B cell (primary cell): ENCODE data around the gene TNMD. TPM values are rescaled to one million over a fixed set of nuclear protein-coding genes. Genes with fewer than 3 reads are reported as not detected.

ENCODE experiments used
- ATAC-seq: fragments of 200-7000 bp; cut with Tn5 transposase; one replicate; pipeline ENCODE4 v1.10.0; 2021; ENCODE audit warnings: low read depth, mild to moderate bottlenecking, moderate number of reproducible peaks, moderate library complexity
- CTCF ChIA-PET: fragments of 350-600 bp; sonication (Branson Sonifier 250); formaldehyde crosslinking; loops from one replicate; lab custom pipeline; 2021; ENCODE audit warnings: antibody characterized with exemption, inconsistent platforms; lab: Charles Lee
- POLR2A ChIA-PET: fragments of 350-600 bp; sonication (Branson Sonifier 250); formaldehyde crosslinking; loops from one replicate; lab custom pipeline; 2021; ENCODE audit warnings: antibody characterized with exemption; lab: Charles Lee
- DNase-seq: peaks from one replicate; pipeline ENCODE4 v3.0.0; 2013
- H2AFZ ChIP-seq: 2 replicates; pipeline ENCODE4 v1.6.1; 2012; ENCODE audit warnings: mild to moderate bottlenecking, low read depth, low read length; ENCODE audit not compliant: insufficient read depth, poor library complexity, severe bottlenecking
- H3K27ac ChIP-seq, 2 donors: 1 replicate in 1 of 2; 2 replicates in 1 of 2; pipeline ENCODE4 v1.5.1; 2012 to 2013; ENCODE audit warnings: low read length in 2 of 2, mild to moderate bottlenecking in 2 of 2, moderate library complexity in 1 of 2
- H3K27me3 ChIP-seq, 4 experiments: fragments of 200-600 bp in 1 of 4; sonication (generic) in 1 of 4; replicated peaks in 1 of 4; 1 replicate in 2 of 4; 2 replicates in 2 of 4; pipeline versions ENCODE4 v1.6.1 to v1.7.0; 2013 to 2016; ENCODE audit warnings: low read length in 3 of 4, mild to moderate bottlenecking in 2 of 4, mixed read lengths in 1 of 4, moderate library complexity in 1 of 4; ENCODE audit not compliant: insufficient read depth in 4 of 4, control insufficient read depth in 3 of 4; ENCODE audit errors: control extremely low read depth in 1 of 4
- H3K36me3 ChIP-seq, 2 experiments: replicated peaks in 1 of 2; 1 replicate in 1 of 2; 2 replicates in 1 of 2; pipeline versions ENCODE4 v1.6.1 to v1.7.1; 2013; ENCODE audit warnings: low read length in 1 of 2; ENCODE audit not compliant: insufficient read depth in 2 of 2, control insufficient read depth in 1 of 2; ENCODE audit errors: control extremely low read depth in 1 of 2, extremely low read depth in 1 of 2
- H3K4me1 ChIP-seq, 2 donors: fragments of 200-600 bp in 1 of 2; sonication (generic) in 1 of 2; 1 replicate in 1 of 2; 2 replicates in 1 of 2; pipeline versions ENCODE4 v1.5.1 to v1.6.1; 2013 to 2017; ENCODE audit warnings: low read length in 2 of 2; ENCODE audit not compliant: control insufficient read depth in 2 of 2, insufficient read depth in 2 of 2
- H3K4me2 ChIP-seq: replicated peaks from 2 replicates; pipeline ENCODE3; 2012; ENCODE audit warnings: mild to moderate bottlenecking, low read depth, low read length; ENCODE audit not compliant: poor library complexity, severe bottlenecking
- H3K4me3 ChIP-seq, 5 experiments: fragments of 200-600 bp in 1 of 5; sonication (generic) in 1 of 5; 1 replicate in 3 of 5; 2 replicates in 2 of 5; pipeline versions ENCODE4 v1.5.1 to v1.7.0; 2011 to 2016; ENCODE audit warnings: low read length in 4 of 5, mild to moderate bottlenecking in 4 of 5, low read depth in 2 of 5, control low read depth in 1 of 5, moderate library complexity in 1 of 5; ENCODE audit not compliant: insufficient read depth in 1 of 5; ENCODE audit errors: control extremely low read depth in 1 of 5, extremely low read depth in 1 of 5
- H3K79me2 ChIP-seq: fragments of 200-600 bp; sonication (generic); one replicate; pipeline ENCODE4 v1.6.0; 2016; ENCODE audit warnings: low read length; ENCODE audit not compliant: control insufficient read depth, insufficient read depth
- H3K9ac ChIP-seq: fragments of 200-600 bp; sonication (generic); 2 replicates; pipeline ENCODE4 v1.6.1; 2017; ENCODE audit warnings: mild to moderate bottlenecking, low read length, moderate library complexity
- H3K9me3 ChIP-seq, 3 donors: one replicate each; pipeline versions ENCODE4 v1.6.1 to v1.7.1; 2013; ENCODE audit warnings: low read length in 2 of 3; ENCODE audit not compliant: control insufficient read depth in 2 of 3, insufficient read depth in 1 of 3; ENCODE audit errors: control extremely low read depth in 1 of 3
- H4K20me1 ChIP-seq: 2 replicates; pipeline ENCODE4 v1.6.0; 2012; ENCODE audit warnings: mild to moderate bottlenecking, low read length; ENCODE audit not compliant: insufficient read depth, control insufficient read depth, poor library complexity, severe bottlenecking
- H3K27ac Mint-ChIP-seq: one replicate; pipeline ENCODE4 v1.8.0; 2021; ENCODE audit warnings: mixed read lengths
- H3K27me3 Mint-ChIP-seq: one replicate; pipeline ENCODE4 v1.8.0; 2021; ENCODE audit warnings: mixed read lengths
- H3K4me1 Mint-ChIP-seq: one replicate; pipeline ENCODE4 v1.8.0; 2021; ENCODE audit warnings: mixed read lengths
- H3K4me3 Mint-ChIP-seq: one replicate; pipeline ENCODE4 v1.8.0; 2021; ENCODE audit warnings: mixed read lengths
- H3K9me3 Mint-ChIP-seq: one replicate; pipeline ENCODE4 v1.8.0; 2022; ENCODE audit warnings: mixed read lengths; ENCODE audit not compliant: insufficient read depth
- EZH2 ChIP-seq: IDR thresholded peaks from 2 replicates; pipeline ENCODE4 v1.6.1; 2012; ENCODE audit warnings: borderline replicate concordance, low read depth, mild to moderate bottlenecking, moderate library complexity, low read length; ENCODE audit not compliant: insufficient read depth, poor library complexity, severe bottlenecking
- WGBS: methylation state at CpG from one replicate; pipeline ENCODE4 v1.1.5; 2013; ENCODE audit warnings: missing lambda C conversion rate; ENCODE audit not compliant: insufficient coverage; 5-methylcytosine and 5-hydroxymethylcytosine counted together
- intact Hi-C: fragments of 100-400 bp; cut with micrococcal nuclease; formaldehyde crosslinking; loops from one replicate; pipeline ENCODE4 v1.10.0; 2022
- polyA plus RNA-seq: library from polyadenylated mRNA; depleted of rRNA; stranded (reverse); fragments of >200 nt; gene quantifications from 2 replicates; pipeline ENCODE4 v1.2.3, GENCODE V29; 2012
- total RNA-seq, 2 donors: library from RNA; stranded (reverse); fragments of 120-200 nt in 1 of 2; gene quantifications; 1 replicate in 1 of 2; 2 replicates in 1 of 2; pipeline versions ENCODE4 v1.2.3 to v1.2.4, GENCODE V29; 2013 to 2022
- TF ChIP-seq, protein P1 (sequence below): fragments of 200-600 bp; IDR thresholded peaks from one replicate; pipeline ENCODE4 v1.8.0; 2022; ENCODE audit warnings: antibody characterized with exemption, mild to moderate bottlenecking

TNMD gene
- total and polyA plus RNA-seq, 2 donors (not counting 1 experiment from before 2014, with no cell fraction given), result not detected

DNA sequence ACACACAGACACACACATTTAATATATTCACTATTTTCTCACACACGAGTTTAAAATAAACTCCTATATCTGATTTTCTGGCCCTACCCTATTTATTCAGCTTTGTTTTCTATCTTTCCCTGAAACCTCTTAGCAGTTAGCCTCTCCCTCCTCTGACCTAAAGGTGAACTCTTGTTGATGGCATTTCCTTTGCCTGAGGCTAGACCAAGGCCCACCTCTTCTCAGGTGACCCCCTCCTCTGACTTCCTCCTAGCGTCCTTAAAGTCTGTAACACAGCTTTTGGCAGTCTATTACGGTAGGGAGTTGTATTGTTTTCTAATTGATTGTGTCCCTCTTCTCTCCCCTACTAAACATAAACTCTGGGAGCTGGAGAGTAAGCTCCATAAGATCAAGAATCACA, 57.6 kb downstream of the TNMD start:
- no peak for ATAC-seq
- Histone ChIP-seq H4K20me1 (no peaks in the 10 kb centered on the region), H3K27ac (no peak overlapping the region), H3K4me2 (no peak overlapping the region), H2AFZ (no peak overlapping the region), H3K4me1 (peaks cover 0 to under 1% of the 10 kb centered on the region in 2 donors), H3K4me3 (no peak overlapping the region), H3K9ac (no peak overlapping the region), H3K79me2 (no peaks in the 10 kb centered on the region), H3K9me3 (no peaks in the 10 kb centered on the region), H3K27me3 (peaks cover 0 to 21% (median 16%) of the 10 kb centered on the region in 4 experiments), H3K36me3 (no peaks in the 10 kb centered on the region)
- ChIA-PET CTCF (no interaction called here), POLR2A (no interaction called here)
- Mint-ChIP-seq H3K4me1 (no peaks in the 10 kb centered on the region), H3K27me3 (peaks cover 47% of the 10 kb centered on the region), H3K4me3 (no peak overlapping the region), H3K27ac (no peak overlapping the region), H3K9me3 (no peaks in the 10 kb centered on the region)
- DNase-seq, result no peak
- TF ChIP-seq, protein P1, sequence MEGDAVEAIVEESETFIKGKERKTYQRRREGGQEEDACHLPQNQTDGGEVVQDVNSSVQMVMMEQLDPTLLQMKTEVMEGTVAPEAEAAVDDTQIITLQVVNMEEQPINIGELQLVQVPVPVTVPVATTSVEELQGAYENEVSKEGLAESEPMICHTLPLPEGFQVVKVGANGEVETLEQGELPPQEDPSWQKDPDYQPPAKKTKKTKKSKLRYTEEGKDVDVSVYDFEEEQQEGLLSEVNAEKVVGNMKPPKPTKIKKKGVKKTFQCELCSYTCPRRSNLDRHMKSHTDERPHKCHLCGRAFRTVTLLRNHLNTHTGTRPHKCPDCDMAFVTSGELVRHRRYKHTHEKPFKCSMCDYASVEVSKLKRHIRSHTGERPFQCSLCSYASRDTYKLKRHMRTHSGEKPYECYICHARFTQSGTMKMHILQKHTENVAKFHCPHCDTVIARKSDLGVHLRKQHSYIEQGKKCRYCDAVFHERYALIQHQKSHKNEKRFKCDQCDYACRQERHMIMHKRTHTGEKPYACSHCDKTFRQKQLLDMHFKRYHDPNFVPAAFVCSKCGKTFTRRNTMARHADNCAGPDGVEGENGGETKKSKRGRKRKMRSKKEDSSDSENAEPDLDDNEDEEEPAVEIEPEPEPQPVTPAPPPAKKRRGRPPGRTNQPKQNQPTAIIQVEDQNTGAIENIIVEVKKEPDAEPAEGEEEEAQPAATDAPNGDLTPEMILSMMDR, result no peak
- TF ChIP-seq EZH2, result no peak
- intact Hi-C loops, result no loop called here
- no CpG with 5 or more reads among the region's 3 CpGs for WGBS

DNA sequence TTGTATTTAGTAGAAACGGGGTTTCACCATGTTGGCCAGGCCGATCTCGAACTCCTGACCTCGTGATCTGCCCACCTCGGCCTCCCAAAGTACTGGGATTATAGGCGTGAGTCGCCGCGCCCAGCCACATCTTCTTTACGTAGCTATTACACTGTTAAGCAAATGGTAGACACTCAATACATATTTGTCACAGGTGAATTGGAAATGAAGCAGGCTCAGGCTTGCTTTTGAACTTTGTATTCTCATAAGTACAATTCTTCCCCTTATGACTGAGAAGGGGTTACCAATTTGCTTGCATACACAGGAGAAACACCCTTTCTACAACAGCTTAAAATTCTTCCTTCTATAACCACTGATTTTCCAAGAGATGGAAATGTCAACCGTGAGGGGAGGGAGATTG, 58.5 kb downstream of the TNMD start:
- no peaks in the 10 kb centered on the region for H3K4me1 ChIP-seq
- no peaks in the 10 kb centered on the region for H3K4me1 Mint-ChIP-seq
- H3K4me3 Mint-ChIP-seq, result no peak overlapping the region
- no peak overlapping the region for H2AFZ ChIP-seq
- ATAC-seq, result no peak
- H3K9ac ChIP-seq, result no peak overlapping the region
- ChIA-PET POLR2A (no interaction called here), CTCF (no interaction called here)
- no peaks in the 10 kb centered on the region for H3K9me3 Mint-ChIP-seq
- H3K79me2 ChIP-seq, result no peaks in the 10 kb centered on the region
- H3K27ac Mint-ChIP-seq, result no peak overlapping the region
- H3K4me2 ChIP-seq, result no peak overlapping the region
- no peak overlapping the region for H3K27ac ChIP-seq
- no peak for DNase-seq
- TF ChIP-seq, protein P1, result no peak
- TF ChIP-seq EZH2, result no peak
- H4K20me1 ChIP-seq, result no peaks in the 10 kb centered on the region
- no peak overlapping the region for H3K4me3 ChIP-seq
- intact Hi-C loops, result no loop called here
- H3K27me3 ChIP-seq, result peaks cover 0 to 19% (median 14%) of the 10 kb centered on the region in 4 experiments
- 100% methylated on average over 1 of the region's 11 CpGs for WGBS
- no peaks in the 10 kb centered on the region for H3K36me3 ChIP-seq
- peaks cover 47% of the 10 kb centered on the region for H3K27me3 Mint-ChIP-seq
- no peaks in the 10 kb centered on the region for H3K9me3 ChIP-seq
